Endothelial cell of umbilical vein (primary cell): ENCODE measurements around the gene PLAAT3. TPM values are rescaled to one million over a fixed set of nuclear protein-coding genes. Genes with fewer than 3 reads are reported as not detected.

Experiments
- BruUV-seq: library from RNA; stranded (reverse); fragments of 400-500 nt; replicated peaks from 2 replicates; lab custom pipeline; 2021; lab: Mats Ljungman, UMichigan
- CTCF ChIA-PET: fragments of 300-600, 350-600 bp; sonication (Branson Sonifier 250); formaldehyde crosslinking; loops from one replicate; lab custom pipeline; 2021; ENCODE audit warnings: antibody characterized with exemption, inconsistent platforms; lab: Charles Lee
- POLR2A ChIA-PET: fragments of 300-600, 350-600 bp; sonication (Branson Sonifier 250); formaldehyde crosslinking; loops from one replicate; lab custom pipeline; 2021; ENCODE audit warnings: antibody characterized with exemption, inconsistent platforms; lab: Charles Lee
- DNase-seq: peaks from one replicate; pipeline ENCODE4 v3.0.0-alpha.2; 2011; ENCODE audit warnings: low read depth, low spot score
- FAIRE-seq: peaks from 2 replicates; lab custom pipeline; 2011; peaks lifted over from hg19 to GRCh38; lab: Jason Lieb, UNC
- H2AFZ ChIP-seq: 2 replicates; pipeline ENCODE4 v1.6.0; 2012; ENCODE audit warnings: low read depth, low read length, control low read depth, inconsistent platforms
- H3K27ac ChIP-seq: 2 replicates; pipeline ENCODE4 v1.5.1; 2011; ENCODE audit warnings: low read depth, mild to moderate bottlenecking, control low read depth, low read length, moderate library complexity; ENCODE audit not compliant: insufficient read depth
- H3K27me3 ChIP-seq, 2 experiments: 2 replicates each; pipeline versions ENCODE4 v1.6.0 to v1.6.1; 2011; ENCODE audit warnings: low read length in 2 of 2, mixed read lengths in 1 of 2; ENCODE audit not compliant: control insufficient read depth in 2 of 2, insufficient read depth in 2 of 2
- H3K36me3 ChIP-seq, 2 experiments: 2 replicates in 1 of 2; 3 replicates in 1 of 2; pipeline ENCODE4 v1.5.1; 2011; ENCODE audit warnings: low read length in 2 of 2, mild to moderate bottlenecking in 1 of 2, moderate library complexity in 1 of 2; ENCODE audit not compliant: control insufficient read depth in 2 of 2, insufficient read depth in 2 of 2; ENCODE audit errors: extremely low read depth in 1 of 2
- H3K4me1 ChIP-seq: 3 replicates; pipeline ENCODE4 v1.5.1; 2011; ENCODE audit warnings: mild to moderate bottlenecking, low read length; ENCODE audit not compliant: control insufficient read depth, insufficient read depth; ENCODE audit errors: extremely low read depth
- H3K4me2 ChIP-seq: 2 replicates; pipeline ENCODE4 v1.6.1; 2011; ENCODE audit warnings: low read length, control low read depth, mixed read lengths; ENCODE audit not compliant: insufficient read depth
- H3K4me3 ChIP-seq, 3 experiments: fragments of 200-600 bp in 1 of 3; sonication (generic), shearing (Covaris generic) in 1 of 3; replicated peaks in 1 of 3; 2 replicates each; pipeline ENCODE4 v1.5.1; 2011 to 2016; ENCODE audit warnings: control low read depth in 3 of 3, low read length in 3 of 3, mild to moderate bottlenecking in 2 of 3, inconsistent platforms in 1 of 3, low read depth in 1 of 3, moderate library complexity in 1 of 3; ENCODE audit not compliant: insufficient read depth in 1 of 3
- H3K79me2 ChIP-seq: 2 replicates; pipeline ENCODE4 v1.6.0; 2012; ENCODE audit warnings: low read length, inconsistent platforms; ENCODE audit not compliant: control insufficient read depth, insufficient read depth
- H3K9ac ChIP-seq: replicated peaks from 2 replicates; pipeline ENCODE3; 2011; ENCODE audit warnings: low read length, control low read depth; ENCODE audit not compliant: insufficient read depth; ENCODE audit errors: extremely low read depth
- H3K9me1 ChIP-seq: replicated peaks from 3 replicates; pipeline ENCODE4 v1.6.0; 2011; ENCODE audit warnings: mild to moderate bottlenecking, low read length; ENCODE audit not compliant: control insufficient read depth, insufficient read depth; ENCODE audit errors: extremely low read depth
- H3K9me3 ChIP-seq: replicated peaks from 2 replicates; pipeline ENCODE4 v1.5.1; 2012; ENCODE audit warnings: low read length, inconsistent platforms; ENCODE audit not compliant: control insufficient read depth, insufficient read depth
- H4K20me1 ChIP-seq: replicated peaks from 2 replicates; pipeline ENCODE3; 2011; ENCODE audit warnings: mild to moderate bottlenecking, low read length; ENCODE audit not compliant: control insufficient read depth, insufficient read depth; ENCODE audit errors: extremely low read depth
- EZH2 ChIP-seq: IDR thresholded peaks from 2 replicates; pipeline ENCODE4 v1.6.1; 2012; ENCODE audit warnings: borderline replicate concordance, low read depth, mild to moderate bottlenecking, moderate library complexity, low read length, inconsistent platforms; ENCODE audit not compliant: severe bottlenecking
- FOS ChIP-seq: IDR thresholded peaks from 2 replicates; pipeline ENCODE4 v1.6.1; 2011; ENCODE audit warnings: mild to moderate bottlenecking, low read length, moderate library complexity, borderline replicate concordance; ENCODE audit not compliant: insufficient read depth
- GATA2 ChIP-seq: IDR thresholded peaks from 2 replicates; pipeline ENCODE4 v1.7.0; 2011; ENCODE audit warnings: low read depth, mild to moderate bottlenecking, moderate library complexity, mixed read lengths, low read length; ENCODE audit not compliant: insufficient read length, insufficient read depth
- JUN ChIP-seq: IDR thresholded peaks from 2 replicates; pipeline ENCODE4 v1.6.1; 2011; ENCODE audit warnings: borderline replicate concordance, low read depth; ENCODE audit not compliant: insufficient read length, insufficient read depth
- MYC ChIP-seq: IDR thresholded peaks from one replicate; pipeline ENCODE4 v1.6.1; 2011; ENCODE audit warnings: mild to moderate bottlenecking, low read depth, low read length
- POLR2A ChIP-seq: IDR thresholded peaks from 2 replicates; pipeline ENCODE4 v1.6.1; 2012; ENCODE audit warnings: low read depth, mild to moderate bottlenecking, control low read depth, low read length
- POLR2AphosphoS5 ChIP-seq: IDR thresholded peaks from 2 replicates; pipeline ENCODE4 v1.6.1; 2012; ENCODE audit warnings: low read depth, mild to moderate bottlenecking, control low read depth, low read length, moderate library complexity; ENCODE audit not compliant: insufficient read depth
- dilution Hi-C: fragments of 300-500 bp; cut with MboI; formaldehyde crosslinking; loops from one replicate; pipeline ENCODE4 v1.15.0; 2019; ENCODE audit warnings: low sequenced_read_pairs; ENCODE audit not compliant: extremely low pct_ligation_motif_present
- intact Hi-C: fragments of 100-400 bp; cut with micrococcal nuclease; formaldehyde crosslinking; loops from one replicate; pipeline ENCODE4 v1.10.0; 2022
- polyA plus RNA-seq, 4 experiments: library from polyadenylated mRNA; depleted of rRNA in 3 of 4; stranded (reverse) in 3 of 4; unstranded in 1 of 4; fragments of >200 nt; gene quantifications; 2 replicates each; pipeline versions ENCODE4 v1.2.1 to v1.2.3, GENCODE V29; 2011 to 2012; ENCODE audit warnings: missing spikeins in 1 of 4
- total RNA-seq: library from RNA; stranded (reverse); gene quantifications from 2 replicates; pipeline ENCODE4 v1.2.3, GENCODE V29; 2021
- TF ChIP-seq, protein P1 (sequence below), 2 donors: IDR thresholded peaks; 1 replicate in 1 of 2; 2 replicates in 1 of 2; pipeline ENCODE4 v1.5.1; 2011; ENCODE audit warnings: low read length in 2 of 2, mild to moderate bottlenecking in 2 of 2, moderate library complexity in 2 of 2, control low read depth in 1 of 2, inconsistent platforms in 1 of 2, low read depth in 1 of 2; ENCODE audit not compliant: insufficient read depth in 1 of 2; ENCODE audit errors: extremely low read depth in 1 of 2
- TF ChIP-seq, protein P2 (sequence below): IDR thresholded peaks from 2 replicates; pipeline ENCODE4 v1.6.1; 2011; ENCODE audit not compliant: insufficient read depth, insufficient read length

Gene PLAAT3
- total and polyA plus RNA-seq, 2 donors (not counting 3 experiments of a cell fraction or from before 2014, with no cell fraction given) = 22.8 to 40.2 TPM

DNA sequence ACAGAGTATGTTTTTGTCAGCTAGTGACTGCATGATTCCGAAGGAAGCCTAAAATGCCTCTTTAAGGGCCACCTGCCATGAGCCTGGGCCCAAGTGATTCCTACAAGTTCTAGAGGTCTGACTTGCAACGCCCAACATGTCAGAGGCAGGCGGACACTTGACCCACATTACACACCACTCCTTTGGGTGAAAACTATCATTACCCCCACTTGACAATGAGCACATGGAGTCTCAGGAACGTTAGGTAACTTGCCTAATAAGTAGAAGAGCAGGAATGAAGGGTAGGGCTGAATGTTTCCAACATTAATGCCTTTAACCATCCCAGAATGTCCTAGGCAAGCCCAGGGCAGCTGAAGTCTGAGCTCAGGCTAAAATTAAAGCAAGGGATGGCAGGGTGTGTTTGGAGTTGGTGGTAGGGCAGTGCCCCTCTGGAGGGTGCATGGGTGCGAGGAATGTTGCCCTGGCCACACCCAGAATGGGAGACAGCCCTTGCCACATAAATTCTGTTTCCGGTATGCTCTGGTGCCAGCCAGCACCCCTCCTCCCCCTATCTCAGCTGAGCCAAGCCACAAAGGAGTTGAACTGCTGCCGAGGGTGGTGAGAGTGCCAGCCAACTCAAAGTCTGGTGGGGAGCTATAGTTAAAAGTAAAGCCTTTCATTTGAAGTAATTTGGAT is 53.6 kb downstream of the PLAAT3 start:
- Histone ChIP-seq H3K27ac (no peak overlapping the region), H3K9ac (no peak overlapping the region), H3K4me3 (no peak overlapping the region), H3K4me2 (no peak overlapping the region), H3K9me1 (no peaks in the 10 kb centered on the region), H3K4me1 (no peaks in the 10 kb centered on the region), H3K36me3 (no peaks in the 10 kb centered on the region), H3K27me3 (peaks cover 0 to 11% of the 10 kb centered on the region in 2 experiments), H4K20me1 (no peaks in the 10 kb centered on the region), H3K9me3 (no peaks in the 10 kb centered on the region), H2AFZ (no peak overlapping the region), H3K79me2 (no peaks in the 10 kb centered on the region)
- FAIRE-seq (no peak), DNase-seq (no peak)
- intact Hi-C loops (no loop called here), dilution Hi-C loops (no loop called here)
- TF ChIP-seq FOS (no peak), GATA2 (no peak), JUN (no peak), POLR2A (no peak), EZH2 (no peak), POLR2AphosphoS5 (no peak), MYC (no peak)
- TF ChIP-seq, protein P1, sequence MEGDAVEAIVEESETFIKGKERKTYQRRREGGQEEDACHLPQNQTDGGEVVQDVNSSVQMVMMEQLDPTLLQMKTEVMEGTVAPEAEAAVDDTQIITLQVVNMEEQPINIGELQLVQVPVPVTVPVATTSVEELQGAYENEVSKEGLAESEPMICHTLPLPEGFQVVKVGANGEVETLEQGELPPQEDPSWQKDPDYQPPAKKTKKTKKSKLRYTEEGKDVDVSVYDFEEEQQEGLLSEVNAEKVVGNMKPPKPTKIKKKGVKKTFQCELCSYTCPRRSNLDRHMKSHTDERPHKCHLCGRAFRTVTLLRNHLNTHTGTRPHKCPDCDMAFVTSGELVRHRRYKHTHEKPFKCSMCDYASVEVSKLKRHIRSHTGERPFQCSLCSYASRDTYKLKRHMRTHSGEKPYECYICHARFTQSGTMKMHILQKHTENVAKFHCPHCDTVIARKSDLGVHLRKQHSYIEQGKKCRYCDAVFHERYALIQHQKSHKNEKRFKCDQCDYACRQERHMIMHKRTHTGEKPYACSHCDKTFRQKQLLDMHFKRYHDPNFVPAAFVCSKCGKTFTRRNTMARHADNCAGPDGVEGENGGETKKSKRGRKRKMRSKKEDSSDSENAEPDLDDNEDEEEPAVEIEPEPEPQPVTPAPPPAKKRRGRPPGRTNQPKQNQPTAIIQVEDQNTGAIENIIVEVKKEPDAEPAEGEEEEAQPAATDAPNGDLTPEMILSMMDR (IDR thresholded peaks at IDR 0.05; ENCODE audit: extremely low read depth in 1 of 2, insufficient read depth in 1 of 2, low read depth in 1 of 2, low read length in 2 of 2) = no peak
- TF ChIP-seq, protein P2, sequence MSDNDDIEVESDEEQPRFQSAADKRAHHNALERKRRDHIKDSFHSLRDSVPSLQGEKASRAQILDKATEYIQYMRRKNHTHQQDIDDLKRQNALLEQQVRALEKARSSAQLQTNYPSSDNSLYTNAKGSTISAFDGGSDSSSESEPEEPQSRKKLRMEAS = no peak
- ChIA-PET POLR2A (interaction anchor here (0.6 kb wide), 1 partner anchor 561 kb away, joined by 8 read pairs; no protein-coding TSS in a partner anchor), CTCF (no interaction called here)
- no TSS peak for BruUV-seq
